ENCODE measurements around the gene ERC1. TPM values are rescaled to one million over a fixed set of nuclear protein-coding genes. Genes with fewer than 3 reads are reported as not detected.

Gene ERC1
- total and polyA plus RNA-seq, 9 of the 15 experiments (the other 6 are each of a cell fraction or from before 2014, with no cell fraction given): 0.74 to 11.8 (median 4.8) TPM

DNA sequence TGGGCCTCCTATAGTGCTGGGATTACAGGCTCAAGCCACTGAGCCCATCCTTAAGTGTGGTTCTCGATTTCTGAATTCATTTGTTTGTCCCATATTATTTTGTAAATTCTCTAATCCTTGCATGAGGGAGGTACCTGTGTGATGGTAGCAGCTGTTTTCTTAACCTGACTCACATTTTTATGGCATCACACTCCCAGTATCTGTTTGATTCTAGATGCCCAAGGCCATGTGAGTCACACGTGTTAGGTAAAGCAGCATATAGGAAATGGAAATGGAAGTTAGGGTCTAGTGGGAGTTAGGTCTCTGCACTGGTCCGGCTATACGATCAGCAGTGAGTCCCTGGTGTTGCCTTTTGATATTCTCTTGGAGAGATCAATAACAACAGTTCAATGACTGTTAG, 198.1 kb downstream of the ERC1 start:
- no peaks in the 10 kb centered on the region for H3K9me1 ChIP-seq (ENCODE audit: control insufficient read depth, insufficient read depth, low read length)
- no peak for FAIRE-seq
- in situ Hi-C loops (cut with MboI): no loop called here
- H3K36me3 ChIP-seq (ENCODE audit: control insufficient read depth, insufficient read depth, low read length): no peaks in the 10 kb centered on the region
- no peak for DNase-seq (ENCODE audit: extremely low read depth in 1 of 4, low spot score in 3 of 4)
- no peak for ATAC-seq
- intact Hi-C loops (cut with micrococcal nuclease): no loop called here
- H4K20me1 ChIP-seq (replicated peaks; ENCODE audit: control insufficient read depth, insufficient read depth, low read length): no peaks in the 10 kb centered on the region
- no peaks in the 10 kb centered on the region for H3K9me3 ChIP-seq (replicated peaks; ENCODE audit: control insufficient read depth, insufficient read depth, low read depth, low read length)
- no peak for TF ChIP-seq CBX1 (IDR thresholded peaks at IDR 0.05; ENCODE audit: low read depth)
- no peak for TF ChIP-seq SRSF9 (IDR thresholded peaks at IDR 0.05; ENCODE audit: borderline replicate concordance, low read depth, low read length)
- no peak for TF ChIP-seq NUFIP1 (IDR thresholded peaks at IDR 0.05; ENCODE audit: partially characterized antibody)
- TF ChIP-seq, protein P1, sequence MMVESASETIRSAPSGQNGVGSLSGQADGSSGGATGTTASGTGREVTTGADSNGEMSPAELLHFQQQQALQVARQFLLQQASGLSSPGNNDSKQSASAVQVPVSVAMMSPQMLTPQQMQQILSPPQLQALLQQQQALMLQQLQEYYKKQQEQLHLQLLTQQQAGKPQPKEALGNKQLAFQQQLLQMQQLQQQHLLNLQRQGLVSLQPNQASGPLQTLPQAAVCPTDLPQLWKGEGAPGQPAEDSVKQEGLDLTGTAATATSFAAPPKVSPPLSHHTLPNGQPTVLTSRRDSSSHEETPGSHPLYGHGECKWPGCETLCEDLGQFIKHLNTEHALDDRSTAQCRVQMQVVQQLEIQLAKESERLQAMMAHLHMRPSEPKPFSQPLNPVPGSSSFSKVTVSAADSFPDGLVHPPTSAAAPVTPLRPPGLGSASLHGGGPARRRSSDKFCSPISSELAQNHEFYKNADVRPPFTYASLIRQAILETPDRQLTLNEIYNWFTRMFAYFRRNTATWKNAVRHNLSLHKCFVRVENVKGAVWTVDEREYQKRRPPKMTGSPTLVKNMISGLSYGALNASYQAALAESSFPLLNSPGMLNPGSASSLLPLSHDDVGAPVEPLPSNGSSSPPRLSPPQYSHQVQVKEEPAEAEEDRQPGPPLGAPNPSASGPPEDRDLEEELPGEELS (CRISPR knock-in tag; IDR thresholded peaks at IDR 0.05; ENCODE audit: borderline replicate concordance): no peak
- TF ChIP-seq MYNN (IDR thresholded peaks at IDR 0.05): no peak
- no peak for TF ChIP-seq MYNN (CRISPR knock-in tag; IDR thresholded peaks at IDR 0.05)
- TF ChIP-seq ESRRA (IDR thresholded peaks at IDR 0.05; ENCODE audit: borderline replicate concordance, low read depth): no peak
- TF ChIP-seq, protein P2, sequence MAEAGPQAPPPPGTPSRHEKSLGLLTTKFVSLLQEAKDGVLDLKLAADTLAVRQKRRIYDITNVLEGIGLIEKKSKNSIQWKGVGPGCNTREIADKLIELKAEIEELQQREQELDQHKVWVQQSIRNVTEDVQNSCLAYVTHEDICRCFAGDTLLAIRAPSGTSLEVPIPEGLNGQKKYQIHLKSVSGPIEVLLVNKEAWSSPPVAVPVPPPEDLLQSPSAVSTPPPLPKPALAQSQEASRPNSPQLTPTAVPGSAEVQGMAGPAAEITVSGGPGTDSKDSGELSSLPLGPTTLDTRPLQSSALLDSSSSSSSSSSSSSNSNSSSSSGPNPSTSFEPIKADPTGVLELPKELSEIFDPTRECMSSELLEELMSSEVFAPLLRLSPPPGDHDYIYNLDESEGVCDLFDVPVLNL (CRISPR knock-in tag; IDR thresholded peaks at IDR 0.05; ENCODE audit: low read depth): no peak
- no peak for TF ChIP-seq ZNF324 (CRISPR knock-in tag; IDR thresholded peaks at IDR 0.05)
- TF ChIP-seq ZNF444 (CRISPR knock-in tag; IDR thresholded peaks at IDR 0.05): no peak
- TF ChIP-seq, protein P3, sequence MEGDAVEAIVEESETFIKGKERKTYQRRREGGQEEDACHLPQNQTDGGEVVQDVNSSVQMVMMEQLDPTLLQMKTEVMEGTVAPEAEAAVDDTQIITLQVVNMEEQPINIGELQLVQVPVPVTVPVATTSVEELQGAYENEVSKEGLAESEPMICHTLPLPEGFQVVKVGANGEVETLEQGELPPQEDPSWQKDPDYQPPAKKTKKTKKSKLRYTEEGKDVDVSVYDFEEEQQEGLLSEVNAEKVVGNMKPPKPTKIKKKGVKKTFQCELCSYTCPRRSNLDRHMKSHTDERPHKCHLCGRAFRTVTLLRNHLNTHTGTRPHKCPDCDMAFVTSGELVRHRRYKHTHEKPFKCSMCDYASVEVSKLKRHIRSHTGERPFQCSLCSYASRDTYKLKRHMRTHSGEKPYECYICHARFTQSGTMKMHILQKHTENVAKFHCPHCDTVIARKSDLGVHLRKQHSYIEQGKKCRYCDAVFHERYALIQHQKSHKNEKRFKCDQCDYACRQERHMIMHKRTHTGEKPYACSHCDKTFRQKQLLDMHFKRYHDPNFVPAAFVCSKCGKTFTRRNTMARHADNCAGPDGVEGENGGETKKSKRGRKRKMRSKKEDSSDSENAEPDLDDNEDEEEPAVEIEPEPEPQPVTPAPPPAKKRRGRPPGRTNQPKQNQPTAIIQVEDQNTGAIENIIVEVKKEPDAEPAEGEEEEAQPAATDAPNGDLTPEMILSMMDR (IDR thresholded peaks at IDR 0.05 in 2 of 3, conservative IDR thresholded peaks at IDR 0.05 in 1 of 3; ENCODE audit: insufficient read depth in 2 of 3, low read depth in 1 of 3, low read length in 3 of 3): no peak
- no peak for TF ChIP-seq ZNF184 (CRISPR knock-in tag; IDR thresholded peaks at IDR 0.05)
- no peak for TF ChIP-seq U2AF1 (optimal IDR thresholded peaks at IDR 0.05; ENCODE audit: low read depth, low read length)
- TF ChIP-seq ZNF431 (CRISPR knock-in tag; IDR thresholded peaks at IDR 0.05): no peak
- TF ChIP-seq SAP30 (IDR thresholded peaks at IDR 0.05; ENCODE audit: borderline replicate concordance, insufficient read depth, low read depth, low read length, poor library complexity, severe bottlenecking): no peak
- TF ChIP-seq LARP7 (IDR thresholded peaks at IDR 0.05): no peak
- TF ChIP-seq, protein P4, sequence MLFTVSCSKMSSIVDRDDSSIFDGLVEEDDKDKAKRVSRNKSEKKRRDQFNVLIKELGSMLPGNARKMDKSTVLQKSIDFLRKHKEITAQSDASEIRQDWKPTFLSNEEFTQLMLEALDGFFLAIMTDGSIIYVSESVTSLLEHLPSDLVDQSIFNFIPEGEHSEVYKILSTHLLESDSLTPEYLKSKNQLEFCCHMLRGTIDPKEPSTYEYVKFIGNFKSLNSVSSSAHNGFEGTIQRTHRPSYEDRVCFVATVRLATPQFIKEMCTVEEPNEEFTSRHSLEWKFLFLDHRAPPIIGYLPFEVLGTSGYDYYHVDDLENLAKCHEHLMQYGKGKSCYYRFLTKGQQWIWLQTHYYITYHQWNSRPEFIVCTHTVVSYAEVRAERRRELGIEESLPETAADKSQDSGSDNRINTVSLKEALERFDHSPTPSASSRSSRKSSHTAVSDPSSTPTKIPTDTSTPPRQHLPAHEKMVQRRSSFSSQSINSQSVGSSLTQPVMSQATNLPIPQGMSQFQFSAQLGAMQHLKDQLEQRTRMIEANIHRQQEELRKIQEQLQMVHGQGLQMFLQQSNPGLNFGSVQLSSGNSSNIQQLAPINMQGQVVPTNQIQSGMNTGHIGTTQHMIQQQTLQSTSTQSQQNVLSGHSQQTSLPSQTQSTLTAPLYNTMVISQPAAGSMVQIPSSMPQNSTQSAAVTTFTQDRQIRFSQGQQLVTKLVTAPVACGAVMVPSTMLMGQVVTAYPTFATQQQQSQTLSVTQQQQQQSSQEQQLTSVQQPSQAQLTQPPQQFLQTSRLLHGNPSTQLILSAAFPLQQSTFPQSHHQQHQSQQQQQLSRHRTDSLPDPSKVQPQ (CRISPR knock-in tag; IDR thresholded peaks at IDR 0.05; ENCODE audit: borderline replicate concordance): no peak
- H3K79me2 ChIP-seq (ENCODE audit: control insufficient read depth, insufficient read depth, low read length): no peaks in the 10 kb centered on the region
- H3K9ac ChIP-seq (ENCODE audit: insufficient read depth in 1 of 2, low read depth in 2 of 2, low read length in 2 of 2): no peak overlapping the region
- H3K4me3 ChIP-seq: no peak overlapping the region
- H3K27me3 ChIP-seq (ENCODE audit: control insufficient read depth in 2 of 2, insufficient read depth in 2 of 2, low read length in 2 of 2): no peaks in the 10 kb centered on the region
- H3K27ac ChIP-seq (ENCODE audit: extremely low read depth, low read depth, low read length): no peak overlapping the region
- H2AFZ ChIP-seq (ENCODE audit: low read depth, low read length): no peak overlapping the region
- H3K4me1 ChIP-seq (replicated peaks in 1 of 2; ENCODE audit: control insufficient read depth in 2 of 2, insufficient read depth in 2 of 2, low read length in 2 of 2): no peaks in the 10 kb centered on the region
- ChIA-PET CTCF (ENCODE audit: low intra/inter-chr PET ratio) (no interaction called here), POLR2A (interaction anchor here (1.3 kb wide), 1 partner anchor 9 kb away, joined by 3 read pairs; no protein-coding TSS in a partner anchor)
- no peak overlapping the region for H3K4me2 ChIP-seq (ENCODE audit: insufficient read depth, low read length)
- 65% methylated on average over 4 of the region's 4 CpGs for WGBS (ENCODE audit: insufficient coverage, low coverage, missing lambda C conversion rate)
- BruUV-seq (replicated peaks): no TSS peak

All from K562 (cell line).